Urothelium cell line (cell line): ENCODE measurements around the gene PNMT.

ENCODE experiments used
- DNase-seq: peaks from one replicate; pipeline ENCODE4 v3.0.0; 2011; ENCODE audit warnings: low spot score, mixed read lengths
- FAIRE-seq: peaks from 2 replicates; lab custom pipeline; 2011; peaks lifted over from hg19 to GRCh38; lab: Jason Lieb, UNC

Gene PNMT

GRCh38 chr17:39632153-39632941, 35.9 kb upstream of the PNMT start:
- FAIRE-seq (no peak), DNase-seq (no peak)

GRCh38 chr17:39633570-39634183, 34.6 kb upstream of the PNMT start:
- no peak for FAIRE-seq
- no peak for DNase-seq

- peak; percentile 61 for DNase-seq
- no peak for FAIRE-seq
Measured at GRCh38 chr17:39634384-39634871, 33.8 kb upstream of the PNMT start.

- DNase-seq = no peak
- FAIRE-seq = no peak
Measured at GRCh38 chr17:39635614-39636176, 32.6 kb upstream of the PNMT start.

GRCh38 chr17:39636587-39636926, 31.7 kb upstream of the PNMT start:
- no peak for FAIRE-seq

GRCh38 chr17:39636927-39637736, 31.1 kb upstream of the PNMT start, which contains the start of gene STARD3:
TSS of gene STARD3 (plus strand) at chr17:39637144. CDS start at chr17:39653532, 16,388 bp downstream.
- peak; percentile 95 for DNase-seq
- FAIRE-seq = peak; percentile 75

More at GRCh38 chr17:39636587-39636926, 31.7 kb upstream of the PNMT start:
- DNase-seq = no peak

DNA sequence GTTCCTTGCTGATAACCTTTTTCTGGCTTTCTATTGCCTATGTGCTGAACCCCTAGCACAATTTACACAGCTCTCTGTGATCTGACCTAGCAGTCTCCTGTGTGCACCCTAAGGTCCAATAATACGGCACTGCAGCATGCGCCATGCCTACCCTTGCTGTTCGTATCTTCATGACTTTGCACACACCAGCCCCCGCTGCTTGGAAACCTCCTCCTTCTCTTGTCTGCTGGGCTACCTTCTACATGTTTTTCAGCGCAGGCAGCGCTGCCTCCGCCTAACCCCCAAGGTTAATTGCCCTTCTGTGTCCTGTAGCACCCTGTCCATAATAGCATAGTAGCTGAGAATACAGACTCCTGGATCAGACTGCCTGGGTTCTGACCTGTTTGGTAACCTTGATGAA, 29.9 kb upstream of the PNMT start:
- DNase-seq (no peak), FAIRE-seq (no peak)

DNA sequence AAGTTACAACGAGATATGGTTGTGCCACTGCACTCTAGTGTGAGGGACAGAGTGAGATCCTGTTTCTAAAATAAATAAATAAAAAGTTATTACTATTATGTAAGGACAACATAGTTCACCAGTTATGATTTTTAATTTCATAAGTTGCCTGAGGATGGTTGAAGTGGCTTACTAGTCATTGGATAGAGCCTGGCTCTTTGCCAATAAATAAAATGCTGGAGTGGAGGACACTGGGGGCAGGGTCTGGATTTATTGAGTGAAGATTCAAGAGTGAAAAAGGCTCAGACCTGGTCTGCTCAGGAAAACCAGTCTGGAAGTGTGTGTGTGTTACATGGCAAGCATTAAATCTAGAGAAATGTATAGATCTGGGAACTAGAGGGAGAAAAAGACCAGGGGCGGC, 29.2 kb upstream of the PNMT start:
- no peak for FAIRE-seq

GRCh38 chr17:39639566-39640458, 28.4 kb upstream of the PNMT start:
- FAIRE-seq (no peak), DNase-seq (no peak)

More for the DNA sequence above, 29.2 kb upstream of the PNMT start:
- no peak for DNase-seq

GRCh38 chr17:39640591-39641031, 27.6 kb upstream of the PNMT start:
- no peak for FAIRE-seq
- DNase-seq = no peak

GRCh38 chr17:39641097-39641496, 27.2 kb upstream of the PNMT start:
- DNase-seq (no peak), FAIRE-seq (no peak)

GRCh38 chr17:39641883-39642282, 26.4 kb upstream of the PNMT start:
- DNase-seq (no peak), FAIRE-seq (no peak)

DNA sequence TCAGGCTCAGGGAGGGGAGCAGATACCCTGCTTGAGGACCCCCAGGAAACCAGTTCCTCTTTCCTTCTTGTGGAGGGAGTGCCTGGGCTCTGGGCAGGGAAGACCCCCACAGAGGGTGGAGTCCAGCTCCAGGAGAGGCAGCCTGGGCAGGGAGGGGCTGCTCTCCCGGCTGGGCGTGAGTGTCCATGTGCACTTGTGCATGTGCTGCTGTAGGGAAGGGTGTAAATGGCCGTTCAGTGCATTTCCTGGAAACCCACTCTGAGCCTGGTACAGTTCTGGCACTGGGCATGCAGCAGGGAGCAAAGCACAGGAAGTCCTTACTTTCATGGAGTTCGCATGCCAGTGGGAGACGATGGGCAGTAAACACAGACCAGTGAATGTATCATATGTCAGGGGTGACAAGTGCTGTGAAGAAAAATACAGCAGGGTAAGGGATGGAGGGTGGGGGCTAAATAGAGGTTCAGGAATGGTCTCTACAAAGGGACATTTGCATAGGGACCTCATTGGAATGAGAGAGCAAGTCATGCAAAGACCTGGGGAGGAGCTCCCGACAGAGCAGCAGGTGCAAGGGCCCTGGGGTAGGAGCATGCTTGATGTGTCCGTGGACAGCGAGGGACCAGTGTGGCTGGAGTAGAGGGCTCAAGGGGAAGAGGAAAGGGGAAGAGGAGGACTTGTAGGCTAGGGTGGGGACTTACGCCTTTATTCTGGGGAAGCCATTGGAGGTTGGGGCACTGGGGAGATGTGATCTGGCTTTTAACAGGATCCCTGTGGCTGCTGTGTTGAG, 25.8 kb upstream of the PNMT start:
- DNase-seq = no peak
- no peak for FAIRE-seq

GRCh38 chr17:39643271-39643670, 25.0 kb upstream of the PNMT start:
- DNase-seq (no peak), FAIRE-seq (peak; percentile 13)

DNA sequence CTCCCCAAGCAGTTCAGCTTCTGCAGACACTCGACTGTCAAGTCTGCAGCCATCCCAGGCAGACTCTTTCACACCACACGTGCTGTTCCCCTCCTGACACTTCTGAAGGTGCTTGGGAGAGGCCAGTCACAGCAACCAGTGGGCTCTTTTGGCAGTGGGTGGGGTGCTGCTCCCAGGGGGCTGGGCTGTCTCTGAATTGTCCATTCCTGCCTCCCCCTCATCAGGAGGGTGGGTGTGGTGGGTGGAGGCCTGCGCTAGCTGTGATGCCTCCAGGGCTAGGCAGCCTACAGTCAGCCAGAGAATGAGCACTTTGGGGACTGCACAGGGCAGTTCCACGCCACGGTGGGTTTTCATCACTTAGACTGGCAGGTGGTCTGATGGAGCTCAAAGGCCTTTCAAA, 21.0 kb upstream of the PNMT start:
- DNase-seq = no peak
- FAIRE-seq = no peak

GRCh38 chr17:39648616-39649366, 19.5 kb upstream of the PNMT start:
- no peak for DNase-seq

GRCh38 chr17:39650121-39650579, 18.1 kb upstream of the PNMT start:
- FAIRE-seq = no peak
- no peak for DNase-seq

More at GRCh38 chr17:39648616-39649366, 19.5 kb upstream of the PNMT start:
- no peak for FAIRE-seq

GRCh38 chr17:39651923-39652586, 16.2 kb upstream of the PNMT start:
- DNase-seq (no peak), FAIRE-seq (no peak)
